Measurements from ENCODE around the gene LRBA.

Gene LRBA

GRCh38 chr4:150250293-150250997, 764.6 kb downstream of the LRBA start:
- peak overlapping the region; percentile 62 for H3K27ac ChIP-seq
- TF ChIP-seq CTCF (conservative IDR thresholded peaks at IDR 0.05; ENCODE audit: low read depth), result no peak
- ChIA-PET POLR2A (ENCODE audit: low non-redundant PET) (no interaction called here), CTCF (interaction anchor here (0.9 to 1.2 kb wide), 2 partner anchors 9 to 240 kb away, joined by 3 read pairs; no protein-coding TSS in a partner anchor)
- DNase-seq (ENCODE audit: low spot score), result no peak

- H3K27ac ChIP-seq, result no peak overlapping the region
- POLR2A ChIA-PET (ENCODE audit: low non-redundant PET), result no interaction called here
- CTCF ChIA-PET, result no interaction called here
- peak; percentile 20 for DNase-seq (ENCODE audit: low spot score)
- TF ChIP-seq CTCF (conservative IDR thresholded peaks at IDR 0.05; ENCODE audit: low read depth), result no peak
Measured at GRCh38 chr4:150248181-150248580, 766.9 kb downstream of the LRBA start.

GRCh38 chr4:150247184-150247583, 767.9 kb downstream of the LRBA start:
- ChIA-PET CTCF (no interaction called here), POLR2A (ENCODE audit: low non-redundant PET) (no interaction called here)
- no peak for DNase-seq (ENCODE audit: low spot score)
- no peak overlapping the region for H3K27ac ChIP-seq
- TF ChIP-seq CTCF (conservative IDR thresholded peaks at IDR 0.05; ENCODE audit: low read depth), result no peak

GRCh38 chr4:150244600-150244999, 770.5 kb downstream of the LRBA start:
- POLR2A ChIA-PET (ENCODE audit: low non-redundant PET), result no interaction called here

GRCh38 chr4:150243932-150244331, 771.2 kb downstream of the LRBA start:
- TF ChIP-seq CTCF (conservative IDR thresholded peaks at IDR 0.05; ENCODE audit: low read depth), result no peak
- no peak overlapping the region for H3K27ac ChIP-seq
- CTCF ChIA-PET, result interaction anchor here (0.6 to 2.5 kb wide), 5 partner anchors 229 to 363 kb away, joined by 3 to 11 read pairs (median 5); no protein-coding TSS in a partner anchor
- DNase-seq (ENCODE audit: low spot score), result no peak
- POLR2A ChIA-PET (ENCODE audit: low non-redundant PET), result interaction anchor here (0.7 kb wide), 1 partner anchor 11 kb away, joined by 5 read pairs; no protein-coding TSS in a partner anchor

More at GRCh38 chr4:150244600-150244999, 770.5 kb downstream of the LRBA start:
- CTCF ChIA-PET, result interaction anchor here (0.5 to 2.5 kb wide), 4 partner anchors 68 to 607 kb away, joined by 3 to 11 read pairs (median 3); no protein-coding TSS in a partner anchor
- no peak for DNase-seq (ENCODE audit: low spot score)
- TF ChIP-seq CTCF (conservative IDR thresholded peaks at IDR 0.05; ENCODE audit: low read depth), result no peak
- H3K27ac ChIP-seq, result no peak overlapping the region

- H3K27ac ChIP-seq, result no peak overlapping the region
- POLR2A ChIA-PET (ENCODE audit: low non-redundant PET), result no interaction called here
- CTCF ChIA-PET, result interaction anchor here (0.5 to 2.5 kb wide), 18 partner anchors 22 to 1890 kb away, joined by 3 to 11 read pairs (median 4); no protein-coding TSS in a partner anchor
- TF ChIP-seq CTCF (conservative IDR thresholded peaks at IDR 0.05; ENCODE audit: low read depth), result peak; percentile 89
- DNase-seq (ENCODE audit: low spot score), result peak; percentile 36
Measured at GRCh38 chr4:150242820-150243458, 772.1 kb downstream of the LRBA start.

Measured in RWPE1 (cell line).